Dedifferentiated amniotic fluid mesenchymal stem cell (primary cell): Measurements from ENCODE around the gene SEMA3E.
"Not testable (repeated sequence)": the region's sequence is repeated elsewhere in the genome, so short reads cannot be mapped to it uniquely, and the experiment has no call there.

Experiments
- DNase-seq: peaks from one replicate; pipeline ENCODE4 v3.0.0-alpha.2; 2016; ENCODE audit errors: extremely low spot score

Gene SEMA3E

DNA sequence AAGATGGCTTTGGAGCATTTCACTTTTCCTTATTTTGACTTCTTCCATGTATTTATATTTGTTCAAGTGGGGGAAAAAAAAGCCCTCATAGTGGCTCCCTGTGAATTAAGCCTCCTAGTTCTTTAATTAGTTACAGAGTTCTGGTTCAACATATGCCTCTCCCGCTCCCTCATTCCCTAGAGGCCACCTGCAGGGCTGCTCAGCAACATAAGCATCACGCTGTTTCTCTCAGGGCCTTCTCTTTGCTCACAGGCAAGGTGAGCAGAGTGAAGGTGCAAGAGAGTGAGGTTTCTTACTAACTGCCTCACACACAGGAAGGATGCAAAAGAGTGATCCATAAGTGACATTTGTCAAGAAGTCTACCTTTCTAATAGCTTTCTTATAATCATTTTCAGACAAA, 196.7 kb downstream of the SEMA3E start:
- no peak for DNase-seq

GRCh38 chr7:83451501-83452045, 197.4 kb downstream of the SEMA3E start:
- DNase-seq: no peak

DNA sequence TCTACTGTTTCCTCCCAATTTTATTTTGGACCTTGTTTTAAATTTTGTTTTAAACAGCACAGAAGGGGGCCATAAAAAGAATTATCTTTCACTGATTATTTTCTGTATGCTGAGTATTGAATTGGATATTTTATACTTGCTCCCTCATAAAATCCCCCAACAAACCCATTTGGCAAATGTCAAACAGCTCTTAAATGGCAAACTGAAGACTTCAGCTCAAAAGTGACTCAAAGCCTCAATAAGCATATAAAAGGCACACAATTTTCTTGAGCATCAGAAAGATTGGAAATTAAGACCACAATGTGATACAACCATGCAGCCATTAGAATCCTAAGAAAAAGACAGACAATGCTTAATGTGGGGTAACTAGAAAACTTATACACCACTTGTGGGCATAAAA, 199.2 kb downstream of the SEMA3E start:
- DNase-seq: no peak

- no peak for DNase-seq
Observed at GRCh38 chr7:83447681-83448080, 201.3 kb downstream of the SEMA3E start.

GRCh38 chr7:83446102-83446669, 202.8 kb downstream of the SEMA3E start:
- peak; percentile 5 for DNase-seq

GRCh38 chr7:83442911-83443310, 206.0 kb downstream of the SEMA3E start:
- no peak for DNase-seq

- DNase-seq: peak; percentile 6
Observed at GRCh38 chr7:83439026-83439425, 209.9 kb downstream of the SEMA3E start.

DNA sequence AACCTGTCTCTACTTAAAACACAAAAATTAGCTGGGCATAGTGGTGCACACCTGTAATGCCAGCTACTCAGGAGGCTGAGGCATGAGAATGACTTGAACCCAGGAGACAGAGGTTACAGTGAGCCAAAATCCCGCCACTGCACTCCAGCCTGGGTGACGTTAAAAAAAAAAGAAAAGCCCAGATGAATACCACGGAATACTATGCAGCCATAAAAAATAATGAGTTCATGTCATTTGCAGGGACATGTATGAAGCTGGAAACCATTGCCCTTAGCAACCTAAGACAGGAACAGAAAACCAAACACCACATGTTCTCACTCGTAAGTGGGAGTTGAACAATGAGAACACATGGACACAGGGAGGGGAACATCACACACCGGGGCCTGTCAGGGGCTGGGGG, 218.7 kb downstream of the SEMA3E start:
- DNase-seq: not testable (repeated sequence)

DNA sequence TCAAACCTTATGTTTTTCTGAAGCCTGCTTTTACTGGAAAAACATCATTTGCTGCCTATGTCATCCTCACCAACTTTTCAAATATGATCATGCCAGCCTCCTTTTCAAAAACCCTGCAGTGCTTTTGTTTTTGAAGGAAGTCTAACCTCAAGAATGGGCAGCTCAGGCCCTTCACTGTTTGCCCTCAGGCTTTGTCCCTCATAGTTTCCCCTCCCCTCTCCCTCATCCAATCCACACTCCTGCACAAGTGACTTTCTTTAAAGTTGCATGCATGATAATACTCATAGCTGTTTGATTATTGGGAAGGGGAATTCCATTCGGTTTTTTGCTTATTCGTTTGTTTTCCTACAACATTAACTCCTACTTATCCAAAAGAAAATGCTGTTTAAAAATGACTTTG, 219.4 kb downstream of the SEMA3E start:
- DNase-seq: no peak

GRCh38 chr7:83427884-83428283, 221.1 kb downstream of the SEMA3E start:
- DNase-seq: no peak

DNA sequence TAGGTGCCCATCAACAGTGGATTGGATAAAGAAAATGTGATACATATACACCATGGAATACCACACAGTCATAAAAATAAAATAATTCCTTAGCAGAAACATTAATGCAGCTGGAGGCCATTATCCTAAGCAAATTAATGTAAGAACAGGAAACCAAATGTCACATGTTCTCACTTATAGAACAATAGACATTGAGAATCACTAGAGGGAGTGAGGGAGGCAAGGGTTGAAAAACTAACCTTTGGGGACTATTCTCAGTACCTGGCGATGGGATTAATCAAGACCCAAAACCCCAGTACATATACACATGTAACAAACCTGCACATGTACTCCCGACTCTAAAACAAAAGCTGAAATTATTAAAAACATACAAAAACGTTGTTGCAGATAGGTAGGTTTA, 222.6 kb downstream of the SEMA3E start:
- DNase-seq: no peak

DNA sequence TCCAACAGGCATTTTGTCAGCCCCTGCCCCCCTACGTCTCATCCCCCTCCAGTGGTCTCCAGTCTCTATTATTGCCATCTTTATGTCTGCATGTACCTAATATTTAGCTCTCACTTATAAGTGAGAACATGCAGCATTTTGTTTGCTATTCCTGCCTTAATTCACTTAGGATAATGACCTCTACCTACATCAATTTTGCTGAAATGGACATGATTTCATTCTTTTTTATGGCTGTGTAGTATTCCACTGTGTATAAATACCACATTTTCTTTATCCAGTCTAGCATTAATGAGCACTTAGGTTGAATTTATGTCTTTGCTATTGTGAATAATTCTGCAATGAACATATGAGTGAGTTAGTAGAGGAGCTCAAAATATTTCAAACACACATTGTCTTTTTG, 229.9 kb downstream of the SEMA3E start:
- no peak for DNase-seq

GRCh38 chr7:83415840-83416239, 233.1 kb downstream of the SEMA3E start:
- DNase-seq: no peak

DNA sequence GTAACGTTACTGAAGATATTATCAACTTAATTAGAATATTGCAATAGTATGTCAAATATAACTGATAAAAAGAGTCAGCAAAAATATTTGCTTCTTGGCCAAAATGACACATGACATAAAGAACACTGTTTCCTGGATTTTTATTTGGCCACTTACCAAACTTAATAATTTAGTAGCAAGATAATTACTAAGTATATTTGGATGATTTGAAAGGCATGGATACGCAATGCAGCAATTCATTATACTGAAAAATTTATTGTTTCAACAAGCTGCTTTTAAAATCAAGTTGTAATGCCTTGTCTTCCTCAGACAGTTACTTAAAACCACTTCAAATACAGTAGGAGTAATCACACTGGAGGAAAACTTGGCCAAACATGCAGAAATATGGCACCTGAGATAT, 234.0 kb downstream of the SEMA3E start:
- no peak for DNase-seq

GRCh38 chr7:83413831-83414230, 235.1 kb downstream of the SEMA3E start:
- no peak for DNase-seq

- peak; percentile 63 for DNase-seq
Observed at GRCh38 chr7:83413424-83413823, 235.5 kb downstream of the SEMA3E start.

- DNase-seq: peak; percentile 63
Observed at GRCh38 chr7:83410989-83411591, 237.8 kb downstream of the SEMA3E start.

DNA sequence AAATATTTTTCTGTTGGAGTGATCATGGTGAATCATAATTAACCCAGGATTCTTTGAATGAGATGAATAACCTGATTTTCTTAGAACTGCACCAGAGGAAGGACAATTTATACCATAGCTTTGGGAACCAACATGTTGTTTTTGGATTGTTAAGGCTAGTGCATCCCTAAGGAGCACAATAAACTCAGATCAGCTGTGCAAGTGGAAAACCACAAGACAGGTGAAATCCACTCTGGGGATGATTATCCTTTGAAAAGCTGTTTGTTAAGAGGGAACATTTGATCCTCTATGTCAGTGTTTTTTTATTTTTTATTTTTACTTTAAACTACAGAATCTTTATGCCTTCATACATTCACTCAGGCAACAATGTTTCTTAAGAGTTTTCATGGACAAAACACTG, 254.2 kb downstream of the SEMA3E start:
- no peak for DNase-seq

DNA sequence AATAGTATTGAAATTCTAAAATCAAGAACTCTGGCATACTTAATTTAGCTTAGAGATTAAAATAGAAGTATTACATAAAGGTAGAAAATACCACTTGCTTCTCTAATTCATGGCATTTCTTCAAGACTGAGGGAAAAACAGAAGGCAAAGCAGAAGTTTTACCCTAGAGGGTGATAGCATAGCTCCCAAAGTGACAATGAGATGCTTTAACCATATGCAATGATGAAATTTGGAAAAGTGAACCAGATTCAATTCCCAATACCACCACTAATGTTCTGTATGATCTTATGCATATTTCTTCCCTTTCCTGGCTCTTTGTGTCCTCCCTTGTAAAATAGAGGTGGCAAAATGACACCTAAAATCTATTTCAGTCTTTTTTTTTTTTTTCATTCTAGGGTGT, 260.5 kb downstream of the SEMA3E start:
- DNase-seq: no peak

- no peak for DNase-seq
Observed at GRCh38 chr7:83366629-83367028, 282.3 kb downstream of the SEMA3E start.

DNA sequence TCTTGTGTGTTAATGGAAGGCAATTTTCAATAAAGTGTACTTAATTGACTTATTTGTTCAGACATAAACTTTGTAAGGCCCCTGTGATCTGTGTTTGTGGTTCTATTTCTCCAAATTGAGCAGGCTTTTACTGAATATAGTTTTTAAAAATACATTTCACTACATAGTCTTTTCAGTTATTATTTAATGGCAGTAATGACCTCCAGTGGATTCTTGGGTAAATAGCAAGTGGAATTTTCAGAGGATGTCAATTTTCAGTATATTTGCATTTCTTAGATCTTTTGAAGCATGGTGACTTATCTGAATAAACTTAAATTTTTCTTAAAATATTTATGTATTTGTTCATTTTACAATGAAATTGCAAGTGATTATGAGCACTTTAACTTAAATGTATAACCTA, 283.2 kb downstream of the SEMA3E start:
- no peak for DNase-seq

DNA sequence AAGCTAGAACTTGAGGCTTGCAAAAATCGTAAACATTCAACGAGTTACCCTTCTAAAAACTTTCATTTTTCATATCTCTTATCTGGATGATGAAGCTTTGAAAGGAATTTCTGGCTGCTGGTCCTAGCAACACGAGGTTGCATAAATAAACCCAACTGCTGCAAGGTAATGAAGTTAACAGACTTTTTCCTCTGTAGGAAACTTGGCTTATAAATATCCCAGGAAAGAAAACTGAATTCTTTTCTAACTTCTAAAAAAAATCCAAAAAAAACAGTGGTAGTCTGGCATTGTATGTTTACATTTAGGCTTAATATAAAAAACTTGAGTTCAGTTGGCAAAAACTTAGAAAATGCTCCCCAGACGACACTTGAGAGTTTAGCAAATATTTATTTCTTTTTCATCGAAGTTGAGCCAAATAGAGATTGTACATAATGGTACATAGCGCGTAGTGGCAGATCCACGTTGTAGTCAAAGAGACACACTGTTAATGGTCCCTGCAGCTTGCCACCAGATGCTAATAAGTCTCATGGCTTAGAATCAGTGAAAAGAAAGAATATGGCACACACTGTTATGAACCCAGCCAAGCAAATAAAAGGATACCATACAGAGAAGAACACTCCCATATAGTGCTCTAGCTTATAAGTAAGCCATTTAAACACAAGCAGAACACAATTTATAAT, 285.9 kb downstream of the SEMA3E start:
- no peak for DNase-seq

GRCh38 chr7:83359108-83359507, 289.8 kb downstream of the SEMA3E start:
- DNase-seq: no peak
